NCI-H345 treated with DMSO at 0.1 percent for 48 hours (cell line): ENCODE results near the gene ALG9.
"Not testable (repeated sequence)": the region's sequence is repeated elsewhere in the genome, so short reads cannot be mapped to it uniquely, and the experiment has no call there.

Experiments used
- DNase-seq: peaks from one replicate; lab custom pipeline; 2025; ENCODE audit not compliant: unreplicated experiment; lab: John Stamatoyannopoulos, UW

Gene ALG9

GRCh38 chr11:111885053-111885452, 13.7 kb upstream of the ALG9 start:
- not testable (repeated sequence) for DNase-seq

GRCh38 chr11:111882202-111882601, 10.8 kb upstream of the ALG9 start:
- DNase-seq = no peak

GRCh38 chr11:111879637-111879960, 8.2 kb upstream of the ALG9 start:
- DNase-seq = no peak

- DNase-seq = peak; percentile 95
Observed at GRCh38 chr11:111878849-111879636, 7.7 kb upstream of the ALG9 start, which contains the start of the genes CFAP68 and FDXACB1. CFAP68 (plus strand) TSS chr11:111879541; CDS start chr11:111879561, 20 bp downstream. FDXACB1 (minus strand) TSS chr11:111879165; CDS start chr11:111879132, 33 bp downstream.

- peak; percentile 58 for DNase-seq
Observed at GRCh38 chr11:111878385-111878848, 7.0 kb upstream of the ALG9 start.

GRCh38 chr11:111871693-111872161, 346 bp upstream of the ALG9 start:
- no peak for DNase-seq

GRCh38 chr11:111870522-111870885, 877 bp downstream of the ALG9 start:
- DNase-seq = peak; percentile 28

GRCh38 chr11:111870113-111870512, 1.3 kb downstream of the ALG9 start:
- DNase-seq = no peak

GRCh38 chr11:111860257-111860656, 11.1 kb downstream of the ALG9 start:
- no peak for DNase-seq

GRCh38 chr11:111855506-111855905, 15.9 kb downstream of the ALG9 start:
- no peak for DNase-seq

GRCh38 chr11:111852103-111852502, 19.3 kb downstream of the ALG9 start:
- DNase-seq = no peak

- no peak for DNase-seq
Observed at GRCh38 chr11:111851636-111852035, 19.7 kb downstream of the ALG9 start.

- DNase-seq = no peak
Observed at GRCh38 chr11:111851067-111851466, 20.3 kb downstream of the ALG9 start.

- no peak for DNase-seq
Observed at GRCh38 chr11:111849631-111850030, 21.8 kb downstream of the ALG9 start.

GRCh38 chr11:111846636-111847035, 24.7 kb downstream of the ALG9 start:
- no peak for DNase-seq

GRCh38 chr11:111846063-111846462, 25.3 kb downstream of the ALG9 start:
- no peak for DNase-seq

GRCh38 chr11:111845276-111846028, 25.9 kb downstream of the ALG9 start:
- DNase-seq = no peak

GRCh38 chr11:111843661-111844060, 27.7 kb downstream of the ALG9 start:
- DNase-seq = no peak

- peak; percentile 71 for DNase-seq
Observed at GRCh38 chr11:111841370-111842053, 29.9 kb downstream of the ALG9 start.

- no peak for DNase-seq
Observed at GRCh38 chr11:111840143-111840542, 31.2 kb downstream of the ALG9 start.

GRCh38 chr11:111838054-111838453, 33.3 kb downstream of the ALG9 start:
- DNase-seq = no peak
